Right forelimb (tissue), 1 donor: ENCODE measurements around the gene ASTL.

Experiments
- DNase-seq: peaks from one replicate; pipeline ENCODE4 v3.0.0-alpha.2; 2018

ASTL gene

DNA sequence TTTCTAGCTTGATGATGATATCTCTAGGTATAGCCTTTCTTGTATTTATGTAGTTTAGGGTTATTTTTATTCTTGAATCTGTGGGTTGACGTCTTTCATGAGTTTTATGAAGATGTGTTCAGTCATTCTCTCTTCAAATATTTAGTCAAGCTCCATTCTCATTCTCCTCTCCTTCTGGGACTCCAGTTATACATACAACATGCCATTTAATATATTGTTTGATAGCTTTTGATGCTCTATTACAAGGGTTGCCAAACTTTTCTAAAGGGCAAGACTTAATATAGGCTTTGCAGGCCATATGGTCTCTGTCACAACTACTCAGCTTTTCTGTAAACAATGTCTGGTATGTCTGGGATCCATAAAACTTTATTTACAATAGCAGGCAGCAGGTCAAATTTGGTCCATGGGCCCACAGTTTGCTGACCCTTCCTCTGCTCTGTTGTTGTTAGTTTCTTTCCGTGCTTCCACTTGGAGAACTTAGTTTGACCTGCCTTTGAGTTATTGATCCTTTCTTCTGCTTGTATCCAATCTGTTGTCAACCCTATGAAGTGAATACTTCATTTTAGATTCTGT, 63.0 kb downstream of the ASTL start:
- DNase-seq = no peak

DNA sequence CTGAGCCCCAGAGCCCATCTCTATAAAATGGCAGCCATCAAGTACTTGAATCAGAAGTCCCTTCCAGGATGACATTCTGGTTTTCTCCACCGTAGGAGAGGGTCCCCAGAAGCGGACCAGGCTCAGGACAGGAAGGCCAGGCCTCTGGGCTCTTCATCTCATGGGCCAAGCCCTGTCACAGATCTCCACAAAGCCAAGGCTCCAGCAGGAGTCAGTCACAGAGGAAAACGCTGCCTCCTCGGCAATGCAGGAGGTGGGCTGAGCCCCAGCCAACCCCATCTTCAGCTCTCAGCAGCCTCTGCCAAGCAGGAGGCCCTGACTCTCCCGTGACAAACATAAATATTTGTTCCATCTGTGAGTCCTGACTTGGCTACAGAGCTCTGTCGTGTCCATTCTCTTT, 64.1 kb downstream of the ASTL start:
- no peak for DNase-seq

DNA sequence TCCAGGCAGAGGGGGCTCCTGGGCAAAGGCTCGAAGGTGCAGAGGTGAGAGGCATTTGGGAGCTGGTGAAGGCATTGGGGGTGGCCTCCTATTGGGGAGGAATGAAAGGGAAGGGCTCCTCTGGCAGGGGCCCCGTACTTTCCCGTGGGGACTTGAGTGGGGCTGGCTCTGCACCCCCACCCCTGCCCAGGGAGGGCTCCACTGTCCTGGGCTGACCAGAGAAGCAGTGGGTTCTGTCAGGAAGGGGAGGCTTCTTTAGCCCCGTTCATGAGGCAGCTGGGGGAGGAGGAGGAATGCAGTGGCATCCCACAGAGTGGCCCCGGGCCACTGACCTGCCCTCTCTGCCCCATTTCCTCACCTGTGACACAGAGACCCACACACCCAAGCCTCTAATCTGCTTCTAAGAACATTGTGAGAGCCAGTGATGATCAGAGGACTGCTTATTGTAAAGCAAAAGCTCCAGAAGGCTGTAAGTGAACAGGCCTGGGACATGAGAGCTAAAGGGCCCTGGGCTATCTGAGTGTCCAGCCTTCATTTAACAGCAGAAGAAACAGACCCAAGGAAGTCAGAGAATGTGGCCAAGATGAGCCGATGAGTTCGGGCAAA, 65.0 kb downstream of the ASTL start:
- DNase-seq = no peak
